Kasumi-1 (cell line): ENCODE results near the gene CHAT.

ENCODE experiments used
- DNase-seq, 2 experiments: peaks; one replicate each; lab custom pipeline; 2025; lab: John Stamatoyannopoulos, UW

CHAT gene

DNA sequence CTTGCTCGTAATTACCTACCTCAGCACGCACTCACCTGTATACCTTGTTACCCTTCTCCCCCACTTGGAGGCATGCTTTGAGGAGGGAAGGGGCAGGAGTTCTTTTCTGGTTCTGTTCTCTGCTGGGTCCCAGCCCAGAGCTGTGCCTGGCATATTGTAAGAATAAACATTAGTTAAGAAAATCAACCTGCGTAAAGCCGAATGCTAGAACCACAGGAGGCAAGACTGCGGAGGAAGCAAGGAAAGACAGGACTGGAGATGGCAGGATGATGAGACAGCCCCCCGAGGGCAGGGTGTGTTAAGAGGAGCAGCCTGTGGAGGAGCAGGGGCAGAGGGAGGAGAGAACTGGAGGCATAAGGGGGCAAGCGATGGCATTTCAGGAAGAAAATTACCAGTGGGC is 75.1 kb downstream of the CHAT start:
- no peak for DNase-seq

DNA sequence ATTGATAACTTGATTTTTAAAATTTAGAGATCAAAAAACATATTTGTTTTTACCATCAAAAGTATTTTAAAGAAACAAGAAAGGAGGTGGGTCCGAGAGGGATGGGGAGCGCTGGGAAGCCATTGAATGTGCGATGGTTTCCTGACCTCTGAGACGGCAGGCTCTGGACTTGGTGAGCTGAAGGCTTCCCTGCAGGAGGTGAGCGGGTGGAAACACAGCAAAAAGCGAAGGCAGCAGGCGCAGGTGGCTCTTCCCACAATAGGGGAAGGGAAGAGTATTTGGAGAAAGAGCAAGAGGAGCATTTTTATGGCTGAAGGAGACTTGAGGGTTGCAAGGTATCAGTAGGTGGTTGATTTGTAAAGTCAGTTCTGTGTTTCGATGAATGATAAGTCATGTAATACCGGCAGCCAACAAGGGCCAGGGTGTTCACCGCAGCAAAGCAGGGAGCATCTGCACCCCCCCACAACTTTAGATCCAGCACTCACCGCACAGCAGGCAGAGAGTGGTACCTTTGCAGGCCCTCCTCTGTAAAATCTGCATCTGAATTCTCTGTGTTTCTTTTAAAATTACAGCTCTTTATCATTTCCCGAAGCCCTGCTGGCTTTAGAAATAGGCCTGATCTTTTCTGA is 76.2 kb downstream of the CHAT start:
- no peak for DNase-seq

DNA sequence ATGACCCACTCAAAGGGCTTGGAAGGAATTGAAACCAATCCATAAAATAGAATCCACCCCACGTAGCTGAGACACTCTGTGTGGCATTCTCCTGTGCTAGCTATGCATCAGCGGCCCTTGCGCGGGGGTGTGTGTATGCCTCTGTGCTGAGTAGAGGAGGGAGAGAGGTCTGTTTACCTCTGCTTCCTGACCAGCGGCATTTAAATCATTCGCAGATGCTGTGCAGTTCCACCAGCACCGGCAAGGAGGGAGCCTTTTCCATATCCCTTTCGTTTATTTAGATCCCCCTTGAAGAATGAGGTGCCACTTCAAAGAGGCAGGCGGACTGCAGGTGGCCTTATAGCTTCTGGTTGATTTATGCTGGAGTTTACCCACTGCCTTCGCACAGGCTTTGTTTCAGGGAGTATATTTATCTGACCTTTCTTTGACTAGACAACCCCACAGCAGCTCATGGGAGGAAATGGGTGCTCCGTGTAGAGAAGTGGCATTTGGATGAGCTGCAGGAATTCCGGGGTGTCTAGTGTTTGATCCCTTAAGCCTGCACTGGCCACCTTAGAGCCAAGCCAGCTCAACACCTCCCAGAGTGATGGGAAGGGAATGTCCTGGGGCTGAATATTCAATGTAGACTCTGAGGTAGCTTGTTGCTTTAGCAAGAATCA is 77.0 kb downstream of the CHAT start:
- no peak for DNase-seq

DNA sequence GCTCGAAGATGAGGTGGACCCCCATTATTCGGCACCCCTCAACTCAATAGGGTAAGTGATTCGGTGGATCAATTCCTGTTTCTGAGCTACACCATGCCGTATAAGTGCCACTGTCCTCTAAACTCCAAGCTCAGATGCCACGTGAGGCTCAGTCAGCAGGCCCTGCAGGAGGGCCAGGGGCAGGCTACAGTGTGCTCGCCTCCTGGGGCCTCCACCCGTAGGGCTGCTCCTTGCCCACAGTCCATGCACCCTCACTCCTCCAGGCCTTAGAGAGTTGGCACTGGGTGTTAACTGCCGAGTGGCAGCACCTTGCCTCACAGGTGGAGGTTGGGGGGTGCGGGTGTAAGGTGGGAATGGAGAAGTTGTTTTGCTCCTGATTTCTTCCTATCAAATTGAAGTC is 77.8 kb downstream of the CHAT start:
- no peak for DNase-seq

DNA sequence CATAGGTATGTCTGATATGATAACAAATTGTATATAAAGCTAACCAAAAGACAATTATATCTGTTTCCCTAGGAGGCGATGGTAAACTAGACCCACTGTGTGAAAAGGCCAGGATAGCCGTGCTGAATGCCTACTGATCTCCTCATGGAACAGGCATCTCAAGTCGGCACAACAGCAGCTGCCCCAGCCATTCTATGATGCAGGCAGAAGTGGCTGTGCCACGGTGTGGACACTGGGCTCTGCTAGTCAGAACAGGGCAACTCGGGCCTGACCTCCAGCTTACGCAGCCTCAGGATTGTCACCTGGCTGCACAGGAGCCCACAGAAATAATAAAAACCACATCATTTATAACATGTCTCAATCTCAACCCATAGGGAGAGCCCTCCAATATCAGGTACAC is 80.6 kb downstream of the CHAT start:
- DNase-seq = no peak

DNA sequence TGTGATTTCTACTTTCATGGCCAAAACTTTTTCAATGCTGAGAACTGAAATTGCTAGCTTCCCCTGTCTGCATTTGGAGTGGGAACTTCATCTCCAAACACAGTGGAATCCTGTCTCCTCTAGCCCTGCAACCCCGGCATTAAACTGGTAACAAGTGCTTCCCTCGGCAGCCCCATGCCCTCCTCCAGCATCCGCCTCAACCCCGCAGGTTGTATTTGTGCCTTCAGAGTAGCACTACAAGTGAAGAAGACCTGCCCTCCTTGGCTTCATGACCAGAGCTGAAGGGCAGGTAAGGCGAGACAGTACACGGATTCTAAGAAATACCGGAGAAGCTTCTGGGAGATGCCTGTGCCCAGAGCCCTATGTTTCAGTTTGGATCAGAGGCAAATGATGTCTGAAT is 82.5 kb downstream of the CHAT start:
- no peak for DNase-seq

DNA sequence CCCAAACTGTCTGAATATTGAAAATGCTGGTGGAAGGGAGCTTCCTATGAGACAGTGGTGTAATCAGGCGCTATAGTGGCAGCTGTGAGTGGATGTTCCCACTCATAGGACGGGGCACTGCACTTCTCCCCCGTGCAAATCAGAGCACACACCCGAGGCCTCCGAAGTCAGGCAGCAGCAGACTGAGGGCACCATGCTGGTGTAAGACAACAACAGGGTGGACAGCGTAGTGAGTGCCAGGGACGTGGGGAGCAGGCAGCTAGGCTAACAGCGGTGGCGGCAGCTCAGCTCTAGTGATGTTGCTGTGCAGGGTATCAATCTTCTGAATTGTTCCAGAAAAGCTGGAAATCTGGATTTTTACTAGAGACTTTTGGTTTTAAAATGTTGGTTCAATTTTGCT is 84.8 kb downstream of the CHAT start:
- DNase-seq = no peak

DNA sequence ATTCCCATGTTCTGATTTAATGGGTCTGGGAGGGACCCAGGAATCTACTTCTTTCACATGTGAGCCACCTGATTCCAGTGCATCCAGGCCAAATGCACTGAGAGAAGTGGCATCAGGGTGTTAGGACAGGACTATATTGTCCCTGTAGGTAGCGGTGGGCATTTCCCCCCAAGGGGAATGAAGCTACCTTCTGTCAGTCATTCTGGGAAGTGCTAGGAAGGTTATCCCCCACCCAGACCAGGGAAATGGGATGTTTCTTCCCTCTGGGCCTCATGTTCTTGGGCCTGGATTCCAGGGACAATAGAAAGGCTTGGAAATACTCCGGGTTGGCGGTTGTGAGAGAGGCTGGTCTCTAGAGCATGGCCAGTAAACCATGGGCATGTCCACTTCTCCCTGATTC is 86.4 kb downstream of the CHAT start:
- DNase-seq = no peak

DNA sequence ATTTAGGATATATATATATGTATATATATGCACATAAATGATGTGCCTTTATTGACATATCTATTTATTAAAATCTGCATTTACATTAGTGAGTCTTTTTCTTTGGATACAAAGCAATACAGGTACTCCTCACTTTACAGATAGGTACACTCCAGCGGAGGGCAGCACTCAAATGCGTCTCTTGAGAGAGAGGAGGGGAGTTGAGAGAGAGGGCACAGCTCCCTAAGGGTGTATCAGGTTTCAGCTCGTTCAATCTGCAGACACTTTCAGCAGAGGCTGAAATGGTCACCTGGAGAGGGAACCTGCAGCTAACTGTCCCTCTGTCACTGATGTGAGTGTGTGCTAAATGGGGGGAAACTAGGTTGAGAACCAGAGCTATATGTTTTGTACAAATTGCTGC is 87.2 kb downstream of the CHAT start:
- no peak for DNase-seq

DNA sequence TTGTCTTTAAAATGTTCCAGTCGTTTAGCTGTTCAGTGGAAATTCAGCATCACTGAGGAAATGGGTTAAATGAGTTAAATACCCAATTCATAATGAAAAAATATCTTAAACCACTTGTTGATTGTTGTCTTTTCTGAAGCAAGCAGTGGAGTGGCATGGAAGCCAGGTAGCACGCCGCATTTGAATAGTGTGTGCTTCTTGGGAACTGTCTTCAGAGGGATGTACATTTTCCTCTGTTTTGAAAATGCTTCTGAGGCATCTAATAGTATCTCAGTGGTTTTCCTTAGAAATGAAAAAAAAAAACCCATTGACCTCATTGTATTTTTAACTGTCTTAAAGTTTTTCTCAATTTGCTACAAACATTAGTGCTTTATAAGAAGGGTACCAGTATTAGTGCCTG is 93.7 kb downstream of the CHAT start:
- no peak for DNase-seq

DNA sequence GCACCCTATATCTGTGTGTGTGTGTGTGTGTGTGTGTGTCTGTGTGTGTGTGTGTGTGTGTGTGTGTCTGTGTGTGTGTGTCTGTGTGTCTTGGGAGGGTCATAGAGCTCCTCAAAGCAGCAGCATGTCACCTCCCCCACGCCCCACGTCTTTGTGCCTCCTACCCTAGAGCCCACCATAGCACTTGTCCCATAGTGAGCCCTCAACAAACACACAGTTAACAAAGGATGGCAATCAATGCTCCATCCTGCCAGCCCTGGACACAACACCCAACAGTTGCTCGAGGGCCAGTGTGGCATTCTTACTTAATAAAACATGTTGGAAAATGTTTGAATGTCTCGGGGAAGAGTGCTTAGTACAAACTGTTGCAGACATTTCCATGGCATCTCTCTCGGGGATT is 96.1 kb downstream of the CHAT start:
- DNase-seq = no peak

DNA sequence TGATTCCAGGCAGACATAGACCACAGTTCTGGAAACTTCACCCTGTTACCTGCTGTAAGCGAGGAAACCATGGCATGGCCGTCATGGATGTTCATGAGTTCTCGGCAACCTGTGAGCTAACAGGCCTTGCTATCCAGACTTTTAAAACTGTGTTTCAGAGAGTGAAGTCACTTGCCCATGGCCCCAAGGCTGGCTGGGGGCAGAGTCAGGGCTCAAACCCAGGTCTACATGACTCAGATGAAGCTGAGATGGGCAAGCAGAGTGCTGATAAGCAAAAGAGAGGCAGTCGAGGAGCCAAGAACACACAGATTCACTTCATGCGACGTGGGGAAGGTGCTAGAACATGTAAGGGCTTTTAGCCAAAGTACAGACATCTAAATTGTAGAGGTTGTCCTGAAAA is 97.1 kb downstream of the CHAT start:
- DNase-seq = no peak

DNA sequence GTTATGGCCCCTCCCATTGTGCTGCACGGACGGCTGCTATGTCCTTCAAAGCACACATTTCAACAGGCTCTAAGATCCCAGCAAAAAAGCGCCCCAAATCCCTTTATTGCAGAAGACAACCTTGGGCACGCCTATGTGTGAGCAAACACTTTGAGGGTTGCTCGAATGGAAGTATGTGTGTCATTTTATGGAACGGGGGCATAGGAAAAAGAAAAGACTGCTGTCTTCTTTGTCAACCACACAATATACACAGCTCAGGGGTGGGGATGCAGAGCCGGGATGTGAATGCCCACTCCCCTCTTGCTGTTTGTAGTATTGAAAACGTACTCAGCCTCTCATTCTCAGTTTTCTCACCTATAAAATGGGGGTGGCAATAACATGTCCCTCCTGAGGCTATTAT is 97.6 kb downstream of the CHAT start:
- no peak for DNase-seq

DNA sequence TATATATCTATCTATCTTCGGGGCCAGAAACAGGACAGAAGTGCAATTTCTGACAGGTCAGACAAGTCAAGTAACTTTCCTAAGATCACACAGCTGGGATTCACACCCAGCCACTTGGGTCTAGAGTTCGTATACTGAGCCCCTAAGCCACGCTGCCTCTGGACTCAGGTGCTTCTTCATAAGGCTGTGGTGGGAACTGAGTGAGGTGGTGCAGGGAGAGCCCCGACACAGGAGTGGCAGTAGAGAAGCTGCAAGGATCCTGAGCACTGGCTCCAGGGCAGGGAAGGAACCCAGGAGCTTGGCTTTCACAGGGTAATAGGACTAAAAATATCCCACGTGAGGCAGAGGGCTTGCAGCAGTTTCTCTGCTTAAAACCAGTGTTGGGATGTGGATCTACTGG is 99.4 kb downstream of the CHAT start:
- DNase-seq = no peak
